ENCODE measurements around the gene PRICKLE1. TPM values are rescaled to one million over a fixed set of nuclear protein-coding genes. Genes with fewer than 3 reads are reported as not detected.

Gene PRICKLE1
- total RNA-seq, 4 donors from 2014 or later = 5.9 to 61.4 (median 28.4) TPM

GRCh38 chr12:42615006-42615405, 25.5 kb upstream of the PRICKLE1 start:
- Histone ChIP-seq H3K4me1 (no peaks in the 10 kb centered on the region), H3K4me3 (no peak overlapping the region), H3K9me3 (peaks cover 7 to 17% of the 10 kb centered on the region in 2 donors), H3K36me3 (no peaks in the 10 kb centered on the region), H3K27me3 (no peaks in the 10 kb centered on the region), H3K27ac (no peak overlapping the region)
- no peak for TF ChIP-seq POLR2A (IDR thresholded peaks at IDR 0.05)
- TF ChIP-seq, protein P1, sequence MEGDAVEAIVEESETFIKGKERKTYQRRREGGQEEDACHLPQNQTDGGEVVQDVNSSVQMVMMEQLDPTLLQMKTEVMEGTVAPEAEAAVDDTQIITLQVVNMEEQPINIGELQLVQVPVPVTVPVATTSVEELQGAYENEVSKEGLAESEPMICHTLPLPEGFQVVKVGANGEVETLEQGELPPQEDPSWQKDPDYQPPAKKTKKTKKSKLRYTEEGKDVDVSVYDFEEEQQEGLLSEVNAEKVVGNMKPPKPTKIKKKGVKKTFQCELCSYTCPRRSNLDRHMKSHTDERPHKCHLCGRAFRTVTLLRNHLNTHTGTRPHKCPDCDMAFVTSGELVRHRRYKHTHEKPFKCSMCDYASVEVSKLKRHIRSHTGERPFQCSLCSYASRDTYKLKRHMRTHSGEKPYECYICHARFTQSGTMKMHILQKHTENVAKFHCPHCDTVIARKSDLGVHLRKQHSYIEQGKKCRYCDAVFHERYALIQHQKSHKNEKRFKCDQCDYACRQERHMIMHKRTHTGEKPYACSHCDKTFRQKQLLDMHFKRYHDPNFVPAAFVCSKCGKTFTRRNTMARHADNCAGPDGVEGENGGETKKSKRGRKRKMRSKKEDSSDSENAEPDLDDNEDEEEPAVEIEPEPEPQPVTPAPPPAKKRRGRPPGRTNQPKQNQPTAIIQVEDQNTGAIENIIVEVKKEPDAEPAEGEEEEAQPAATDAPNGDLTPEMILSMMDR (IDR thresholded peaks at IDR 0.05) = no peak
- no peak for DNase-seq
- intact Hi-C loops (cut with DNase I; ENCODE audit: low total_unique reads) = no loop called here

DNA sequence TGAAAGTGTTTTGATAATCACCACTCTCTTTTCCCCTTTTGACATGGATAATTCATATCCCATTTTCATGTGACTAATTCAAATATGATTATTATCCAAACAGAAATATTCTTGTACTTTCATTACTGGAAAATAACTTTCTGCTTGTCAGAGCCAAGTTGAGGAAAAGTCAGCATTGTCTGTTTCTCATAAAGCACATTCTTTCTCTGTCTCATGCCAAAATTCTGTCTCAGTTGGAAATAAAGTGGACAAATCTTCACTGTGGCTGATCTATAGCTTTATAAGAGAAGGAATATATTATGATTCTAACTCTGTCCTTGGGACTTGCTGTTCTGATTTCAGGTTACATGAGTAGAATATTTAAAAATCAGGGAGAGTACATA, 22.7 kb upstream of the PRICKLE1 start:
- intact Hi-C loops (cut with DNase I; ENCODE audit: low total_unique reads) = no loop called here
- H3K27ac ChIP-seq = peak overlapping the region; percentile 38 to 50
- TF ChIP-seq, protein P1 (IDR thresholded peaks at IDR 0.05) = no peak
- no peak for TF ChIP-seq POLR2A (IDR thresholded peaks at IDR 0.05)

DNA sequence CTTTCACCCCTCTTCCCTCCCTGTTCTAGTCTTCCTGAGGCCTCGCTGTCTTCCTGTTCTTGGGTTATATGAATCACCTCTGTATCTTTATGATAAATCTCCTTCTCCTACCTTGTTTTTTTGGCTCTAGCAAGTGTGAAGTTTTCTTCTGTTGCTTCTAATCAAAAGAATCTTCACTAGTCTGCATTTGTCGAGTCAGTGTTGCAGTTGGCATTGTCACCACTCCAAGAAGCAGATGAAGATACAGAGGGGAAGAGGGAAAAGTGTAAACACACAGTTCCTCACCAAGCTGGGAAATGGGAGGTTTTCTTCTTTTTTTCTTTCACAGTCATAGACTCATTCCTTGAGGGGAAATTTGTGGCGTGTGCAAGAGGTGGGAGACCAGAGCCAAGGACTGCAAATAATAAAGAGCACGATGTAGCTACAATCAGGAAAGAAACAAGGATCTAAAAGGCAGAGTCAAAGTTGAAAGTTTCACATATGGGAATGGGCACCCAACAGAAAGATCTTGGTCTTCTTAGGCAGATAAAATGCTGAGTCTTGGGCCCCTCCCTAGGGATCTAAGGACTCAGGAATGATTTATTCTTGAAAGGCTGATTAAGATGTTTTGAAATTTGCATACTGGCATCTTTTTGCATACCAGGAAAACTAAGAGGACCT, 22.2 kb upstream of the PRICKLE1 start:
- Histone ChIP-seq H3K27ac (peak overlapping the region; percentile 38 to 50), H3K9me3 (no peaks in the 10 kb centered on the region), H3K4me1 (no peaks in the 10 kb centered on the region), H3K4me3 (no peak overlapping the region), H3K27me3 (no peaks in the 10 kb centered on the region), H3K36me3 (no peaks in the 10 kb centered on the region)
- intact Hi-C loops (cut with DNase I; ENCODE audit: low total_unique reads) = no loop called here
- TF ChIP-seq POLR2A (IDR thresholded peaks at IDR 0.05) = no peak
- TF ChIP-seq, protein P1 (IDR thresholded peaks at IDR 0.05) = no peak
- no peak for DNase-seq

More for the DNA sequence above, 22.7 kb upstream of the PRICKLE1 start:
- Histone ChIP-seq H3K4me3 (no peak overlapping the region), H3K27me3 (no peaks in the 10 kb centered on the region), H3K4me1 (no peaks in the 10 kb centered on the region), H3K9me3 (peaks cover under 1% of the 10 kb centered on the region in 2 donors), H3K36me3 (no peaks in the 10 kb centered on the region)
- DNase-seq = no peak

DNA sequence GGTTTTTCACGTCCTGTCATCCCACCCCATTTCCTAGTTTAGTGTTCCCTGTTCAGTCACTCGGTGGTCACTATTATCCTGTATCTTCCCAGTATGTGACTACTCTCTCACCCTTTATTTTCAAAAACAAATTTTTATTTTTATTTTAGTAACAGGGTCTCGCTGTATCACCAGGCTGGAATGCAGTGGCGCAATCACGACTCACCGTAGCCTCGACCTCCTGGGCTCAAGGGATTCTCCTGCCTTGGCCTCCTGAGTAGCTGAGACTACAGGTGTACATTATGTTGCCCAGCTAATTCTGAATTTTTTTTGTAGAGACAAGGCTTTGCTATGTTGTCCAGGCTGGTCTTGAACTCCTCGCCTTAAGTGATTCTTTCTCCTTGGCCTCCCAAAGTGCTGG, 20.1 kb upstream of the PRICKLE1 start:
- H3K27ac ChIP-seq = no peak overlapping the region

DNA sequence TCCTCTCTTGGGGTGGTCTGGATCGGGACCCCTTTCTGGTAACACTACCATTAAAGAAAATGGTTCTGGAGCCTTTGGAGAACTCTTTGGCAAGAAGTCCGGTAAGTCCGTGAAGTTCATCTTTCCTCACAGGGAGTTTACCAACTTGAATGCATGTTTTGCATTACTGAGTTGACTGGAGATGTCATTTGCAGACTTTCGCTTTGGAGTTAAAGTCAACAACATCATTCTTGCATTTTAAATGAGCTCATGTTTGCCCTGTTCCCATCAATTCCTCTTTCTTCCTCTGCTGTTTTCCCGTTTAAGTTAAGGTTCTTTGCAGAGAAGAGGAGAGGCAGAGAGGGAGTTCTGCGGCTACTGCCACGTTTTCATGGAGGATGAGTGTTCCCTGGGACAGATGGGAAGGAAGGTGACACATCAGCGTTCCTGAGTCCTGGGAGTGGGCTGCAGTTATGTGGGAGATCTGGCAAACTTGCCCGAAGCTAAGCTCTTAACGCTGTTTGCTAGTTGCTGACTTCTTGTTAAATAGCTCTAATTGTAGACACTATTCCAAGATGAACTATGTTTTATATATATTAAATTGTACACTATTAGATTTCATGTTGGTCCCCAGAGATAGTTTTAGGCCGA, 18.8 kb upstream of the PRICKLE1 start:
- intact Hi-C loops (cut with DNase I; ENCODE audit: low total_unique reads) = no loop called here

More for the DNA sequence above, 20.1 kb upstream of the PRICKLE1 start:
- intact Hi-C loops (cut with DNase I; ENCODE audit: low total_unique reads) = no loop called here
- Histone ChIP-seq H3K9me3 (no peaks in the 10 kb centered on the region), H3K4me3 (no peak overlapping the region), H3K27me3 (no peaks in the 10 kb centered on the region), H3K4me1 (no peaks in the 10 kb centered on the region), H3K36me3 (no peaks in the 10 kb centered on the region)
- no peak for TF ChIP-seq POLR2A (IDR thresholded peaks at IDR 0.05)
- TF ChIP-seq, protein P1 (IDR thresholded peaks at IDR 0.05) = no peak
- no peak for DNase-seq

More for the DNA sequence above, 18.8 kb upstream of the PRICKLE1 start:
- no peak for TF ChIP-seq POLR2A (IDR thresholded peaks at IDR 0.05)
- TF ChIP-seq, protein P1 (IDR thresholded peaks at IDR 0.05) = no peak
- no peaks in the 10 kb centered on the region for H3K36me3 ChIP-seq
- no peak overlapping the region for H3K27ac ChIP-seq
- no peak overlapping the region for H3K4me3 ChIP-seq
- no peaks in the 10 kb centered on the region for H3K9me3 ChIP-seq
- H3K27me3 ChIP-seq = no peaks in the 10 kb centered on the region
- H3K4me1 ChIP-seq = no peaks in the 10 kb centered on the region
- DNase-seq = no peak

Measured in uterus (tissue), 4 donors.